GM12892 (cell line): ENCODE data around the gene MYH15.

ENCODE experiments used
- POLR2A ChIP-seq: IDR thresholded peaks from 2 replicates; pipeline ENCODE4 v1.6.1; 2011; ENCODE audit warnings: low read depth, low read length, control low read depth
- POLR2AphosphoS5 ChIP-seq: IDR thresholded peaks from 2 replicates; pipeline ENCODE4 v1.6.1; 2011; ENCODE audit warnings: low read depth, low read length, control low read depth
- TAF1 ChIP-seq: IDR thresholded peaks from 2 replicates; pipeline ENCODE4 v1.6.1; 2011; ENCODE audit warnings: low read depth, mild to moderate bottlenecking, control low read depth, low read length, borderline replicate concordance

- TF ChIP-seq POLR2AphosphoS5 (no peak), POLR2A (no peak), TAF1 (no peak)
Measured at GRCh38 chr3:108511490-108511889, 1.1 kb upstream of the MYH15 start.
